ENCODE data around the gene WDFY3. TPM values are rescaled to one million over a fixed set of nuclear protein-coding genes. Genes with fewer than 3 reads are reported as not detected.

Gene WDFY3
- total RNA-seq, 1 donor from 2014 or later, result 89.5 TPM

DNA sequence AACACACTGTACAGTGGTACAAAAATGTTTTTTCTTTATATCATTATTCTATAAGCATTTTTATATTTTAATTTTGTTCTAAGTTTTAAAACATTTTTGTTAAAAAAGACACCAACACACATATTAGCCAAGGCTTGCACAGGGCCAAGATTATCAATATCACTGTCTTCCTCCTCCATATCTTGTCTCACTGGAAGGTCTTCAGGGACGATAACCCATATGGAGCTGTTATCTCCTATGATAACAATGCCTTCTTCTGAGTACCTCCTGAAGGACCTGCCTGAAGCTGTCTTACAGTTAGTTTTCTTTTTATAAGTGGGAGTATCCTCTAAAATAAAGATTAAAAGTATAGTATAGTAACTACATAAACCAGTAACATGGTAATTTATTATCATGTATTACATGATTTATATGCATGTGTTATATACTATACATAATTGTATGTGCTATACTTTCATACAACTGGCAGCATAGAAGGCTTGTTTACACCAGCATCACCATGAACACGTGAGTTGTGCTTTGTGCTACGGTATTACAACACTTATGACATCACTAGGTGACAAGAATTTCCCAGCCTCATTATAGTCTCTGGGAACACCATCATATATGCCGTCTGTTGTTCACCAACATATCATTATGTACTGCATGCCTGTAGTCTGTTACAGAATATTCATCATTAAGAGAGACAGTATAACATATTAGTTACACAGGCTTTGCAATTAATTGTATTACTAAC, 90.7 kb downstream of the WDFY3 start:
- H3K27ac Mint-ChIP-seq (ENCODE audit: unreplicated experiment), result no peak overlapping the region
- no peaks in the 10 kb centered on the region for H3K9me3 ChIP-seq (ENCODE audit: insufficient read depth, low read depth, low read length)
- no peaks in the 10 kb centered on the region for H3K27me3 Mint-ChIP-seq (ENCODE audit: low read depth, unreplicated experiment)

GRCh38 chr4:84874619-84875018, 91.9 kb downstream of the WDFY3 start:
- Histone ChIP-seq H3K36me3 (ENCODE audit: insufficient read depth, low read length) (no peaks in the 10 kb centered on the region), H3K4me2 (ENCODE audit: low read length) (no peak overlapping the region), H3K4me3 (ENCODE audit: insufficient read depth, low read depth, low read length) (no peak overlapping the region), H3K79me2 (ENCODE audit: insufficient read depth, low read length) (peaks cover 13% of the 10 kb centered on the region), H3K9ac (ENCODE audit: low read length) (no peak overlapping the region), H3K9me3 (ENCODE audit: insufficient read depth, low read depth, low read length) (no peaks in the 10 kb centered on the region), H3K27me3 (ENCODE audit: insufficient read depth, low read length) (no peaks in the 10 kb centered on the region), H3K27ac (ENCODE audit: low read depth, low read length) (no peak overlapping the region), H2AFZ (ENCODE audit: low read depth, low read length) (no peak overlapping the region), H3K4me1 (ENCODE audit: insufficient read depth, low read length) (peaks cover 43% of the 10 kb centered on the region), H4K20me1 (ENCODE audit: insufficient read depth, low read length) (no peaks in the 10 kb centered on the region)
- Mint-ChIP-seq H3K9me3 (ENCODE audit: unreplicated experiment) (no peaks in the 10 kb centered on the region), H3K4me1 (ENCODE audit: low read depth, unreplicated experiment) (peaks cover 44% of the 10 kb centered on the region), H3K4me3 (ENCODE audit: unreplicated experiment) (no peak overlapping the region), H3K27ac (ENCODE audit: unreplicated experiment) (no peak overlapping the region), H3K27me3 (ENCODE audit: low read depth, unreplicated experiment) (no peaks in the 10 kb centered on the region), H3K36me3 (ENCODE audit: low read depth, unreplicated experiment) (peaks cover 6% of the 10 kb centered on the region)
- DNase-seq (ENCODE audit: low read depth) (no peak), FAIRE-seq (no peak)
- TF ChIP-seq, protein P1, sequence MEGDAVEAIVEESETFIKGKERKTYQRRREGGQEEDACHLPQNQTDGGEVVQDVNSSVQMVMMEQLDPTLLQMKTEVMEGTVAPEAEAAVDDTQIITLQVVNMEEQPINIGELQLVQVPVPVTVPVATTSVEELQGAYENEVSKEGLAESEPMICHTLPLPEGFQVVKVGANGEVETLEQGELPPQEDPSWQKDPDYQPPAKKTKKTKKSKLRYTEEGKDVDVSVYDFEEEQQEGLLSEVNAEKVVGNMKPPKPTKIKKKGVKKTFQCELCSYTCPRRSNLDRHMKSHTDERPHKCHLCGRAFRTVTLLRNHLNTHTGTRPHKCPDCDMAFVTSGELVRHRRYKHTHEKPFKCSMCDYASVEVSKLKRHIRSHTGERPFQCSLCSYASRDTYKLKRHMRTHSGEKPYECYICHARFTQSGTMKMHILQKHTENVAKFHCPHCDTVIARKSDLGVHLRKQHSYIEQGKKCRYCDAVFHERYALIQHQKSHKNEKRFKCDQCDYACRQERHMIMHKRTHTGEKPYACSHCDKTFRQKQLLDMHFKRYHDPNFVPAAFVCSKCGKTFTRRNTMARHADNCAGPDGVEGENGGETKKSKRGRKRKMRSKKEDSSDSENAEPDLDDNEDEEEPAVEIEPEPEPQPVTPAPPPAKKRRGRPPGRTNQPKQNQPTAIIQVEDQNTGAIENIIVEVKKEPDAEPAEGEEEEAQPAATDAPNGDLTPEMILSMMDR (IDR thresholded peaks at IDR 0.05; ENCODE audit: insufficient read depth, low read depth, low read length), result no peak

More for the DNA sequence above, 90.7 kb downstream of the WDFY3 start:
- FAIRE-seq (peak; percentile 9), DNase-seq (ENCODE audit: low read depth) (no peak)
- Histone ChIP-seq H3K27me3 (ENCODE audit: insufficient read depth, low read length) (no peaks in the 10 kb centered on the region), H3K4me1 (ENCODE audit: insufficient read depth, low read length) (peaks cover 40% of the 10 kb centered on the region), H3K9ac (ENCODE audit: low read length) (no peak overlapping the region), H3K4me2 (ENCODE audit: low read length) (no peak overlapping the region), H3K36me3 (ENCODE audit: insufficient read depth, low read length) (no peaks in the 10 kb centered on the region), H2AFZ (ENCODE audit: low read depth, low read length) (no peak overlapping the region), H3K79me2 (ENCODE audit: insufficient read depth, low read length) (peaks cover 6% of the 10 kb centered on the region), H3K4me3 (ENCODE audit: insufficient read depth, low read depth, low read length) (no peak overlapping the region), H3K27ac (ENCODE audit: low read depth, low read length) (no peak overlapping the region), H4K20me1 (ENCODE audit: insufficient read depth, low read length) (no peaks in the 10 kb centered on the region)
- no peaks in the 10 kb centered on the region for H3K9me3 Mint-ChIP-seq (ENCODE audit: unreplicated experiment)
- peaks cover 43% of the 10 kb centered on the region for H3K4me1 Mint-ChIP-seq (ENCODE audit: low read depth, unreplicated experiment)
- peaks cover 6% of the 10 kb centered on the region for H3K36me3 Mint-ChIP-seq (ENCODE audit: low read depth, unreplicated experiment)
- TF ChIP-seq, protein P1 (IDR thresholded peaks at IDR 0.05; ENCODE audit: insufficient read depth, low read depth, low read length), result no peak
- TF ChIP-seq EZH2 (IDR thresholded peaks at IDR 0.05; ENCODE audit: insufficient read depth, low read length), result no peak
- H3K4me3 Mint-ChIP-seq (ENCODE audit: unreplicated experiment), result no peak overlapping the region
